ENCODE results near the gene TACC2.

The TACC2 gene

DNA sequence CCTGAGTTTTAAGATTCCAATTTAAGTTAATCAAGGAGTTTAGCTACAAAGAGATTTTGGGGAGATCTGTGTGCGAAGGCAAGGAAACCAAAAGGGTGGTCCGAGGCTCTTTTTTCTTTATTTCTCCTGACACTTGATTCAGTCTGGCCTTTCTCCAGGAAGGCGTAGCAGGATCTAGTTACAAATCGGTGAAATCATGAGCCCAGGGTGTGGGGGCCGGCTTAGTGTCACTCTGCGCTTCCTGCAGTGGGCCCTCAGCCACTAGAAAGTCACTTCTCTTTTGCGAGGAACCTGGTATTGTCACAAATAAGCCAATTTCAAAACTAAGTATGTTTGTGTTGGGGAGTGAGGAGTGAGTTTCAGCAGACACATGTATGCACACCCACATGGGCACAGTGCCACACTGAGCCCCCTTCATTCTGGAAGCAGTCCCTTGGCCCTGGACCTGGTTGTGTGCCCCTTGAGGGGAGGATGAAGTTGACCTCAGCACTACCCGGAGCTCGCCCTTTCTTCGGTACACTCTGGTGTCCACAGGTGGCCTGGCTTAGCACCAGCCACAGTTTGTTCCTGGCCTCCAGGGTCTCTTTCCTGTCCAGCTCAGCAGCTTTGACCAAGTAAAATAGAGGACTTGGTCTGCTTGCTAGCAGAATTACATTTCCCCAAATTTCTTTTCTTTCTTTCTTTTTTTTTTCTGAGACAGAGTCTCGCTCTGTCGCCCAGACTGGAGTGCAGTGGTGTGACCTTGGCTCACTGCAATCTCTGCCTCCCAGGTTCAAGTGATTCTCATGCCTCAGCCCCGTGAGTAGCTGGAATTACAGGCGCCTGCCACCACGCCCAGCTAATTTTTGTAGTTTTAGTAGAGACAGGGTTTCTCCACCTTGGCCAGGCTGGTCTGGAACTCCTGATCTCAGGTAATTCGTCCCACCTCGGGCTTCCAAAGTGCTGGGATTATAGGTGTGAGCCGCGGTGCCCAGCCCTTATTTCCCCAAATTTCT is 198.2 kb downstream of the TACC2 start:
- Histone ChIP-seq H3K9ac (no peak overlapping the region), H3K27ac (no peak overlapping the region), H3K4me1 (ENCODE audit: low read depth, poor library complexity, severe bottlenecking) (no peaks in the 10 kb centered on the region), H3K4me3 (IDR thresholded peaks at IDR 0.05; ENCODE audit: insufficient read depth, low read depth, low read length) (no peak overlapping the region), H3K4me2 (no peak overlapping the region), H4K20me1 (ENCODE audit: insufficient read depth) (no peaks in the 10 kb centered on the region), H3K27me3 (ENCODE audit: insufficient read depth, low read depth) (no peaks in the 10 kb centered on the region), H2AFZ (ENCODE audit: low read depth) (no peak overlapping the region), H3K36me3 (ENCODE audit: insufficient read depth) (no peaks in the 10 kb centered on the region), H3K79me2 (ENCODE audit: insufficient read depth, low read depth) (no peaks in the 10 kb centered on the region)
- no peak for TF ChIP-seq CTCF (conservative IDR thresholded peaks at IDR 0.05; ENCODE audit: low read depth, low read length)

DNA sequence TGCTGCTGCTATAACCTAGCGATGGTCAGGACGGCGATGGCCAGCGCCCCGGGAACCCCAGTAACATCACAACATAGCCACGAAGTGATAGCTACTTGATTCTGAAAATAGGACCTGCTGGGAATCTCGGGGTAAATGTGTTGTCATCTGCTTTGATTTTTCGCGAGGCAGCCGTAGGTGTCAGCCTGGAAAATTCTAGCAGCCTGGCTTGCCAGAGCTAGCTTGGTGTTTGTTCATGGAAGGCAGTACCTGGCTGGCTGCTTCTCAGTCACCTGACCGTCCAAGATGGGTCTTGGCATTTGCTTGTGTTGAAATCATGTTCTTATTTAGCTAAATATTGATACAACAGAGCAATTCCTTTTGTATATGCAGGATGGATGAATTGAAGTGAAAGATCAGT is 199.7 kb downstream of the TACC2 start:
- Histone ChIP-seq H3K27ac (no peak overlapping the region), H3K9ac (no peak overlapping the region), H3K79me2 (ENCODE audit: insufficient read depth, low read depth) (no peaks in the 10 kb centered on the region), H3K36me3 (ENCODE audit: insufficient read depth) (no peaks in the 10 kb centered on the region), H3K4me2 (no peak overlapping the region), H2AFZ (ENCODE audit: low read depth) (no peak overlapping the region), H3K27me3 (ENCODE audit: insufficient read depth, low read depth) (no peaks in the 10 kb centered on the region), H4K20me1 (ENCODE audit: insufficient read depth) (no peaks in the 10 kb centered on the region), H3K4me1 (ENCODE audit: low read depth, poor library complexity, severe bottlenecking) (no peaks in the 10 kb centered on the region), H3K4me3 (IDR thresholded peaks at IDR 0.05; ENCODE audit: insufficient read depth, low read depth, low read length) (no peak overlapping the region)
- no peak for TF ChIP-seq CTCF (conservative IDR thresholded peaks at IDR 0.05; ENCODE audit: low read depth, low read length)

DNA sequence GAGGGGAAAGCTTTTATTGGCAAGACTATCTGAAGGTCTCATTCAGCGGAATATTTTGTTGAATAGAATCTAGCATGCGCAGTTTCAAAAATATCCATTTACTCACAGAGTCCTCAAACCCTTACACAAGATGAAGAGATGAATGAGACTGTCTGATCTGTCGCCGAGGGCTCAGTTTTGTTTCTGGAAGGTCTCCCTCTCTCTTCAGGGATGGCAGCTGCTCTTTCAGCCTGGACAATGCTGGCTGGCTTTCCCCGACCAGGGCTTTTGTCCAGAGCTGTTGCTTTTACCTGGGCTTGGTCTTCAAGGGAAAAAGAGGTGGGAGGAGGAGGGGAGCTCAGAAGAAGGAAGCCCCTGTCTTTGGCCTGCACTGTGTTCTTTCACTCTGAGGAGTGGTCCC is 200.2 kb downstream of the TACC2 start:
- Histone ChIP-seq H4K20me1 (ENCODE audit: insufficient read depth) (no peaks in the 10 kb centered on the region), H3K4me3 (IDR thresholded peaks at IDR 0.05; ENCODE audit: insufficient read depth, low read depth, low read length) (no peak overlapping the region), H3K4me1 (ENCODE audit: low read depth, poor library complexity, severe bottlenecking) (no peaks in the 10 kb centered on the region), H3K9ac (no peak overlapping the region), H2AFZ (ENCODE audit: low read depth) (no peak overlapping the region), H3K36me3 (ENCODE audit: insufficient read depth) (no peaks in the 10 kb centered on the region), H3K4me2 (no peak overlapping the region), H3K27ac (no peak overlapping the region), H3K79me2 (ENCODE audit: insufficient read depth, low read depth) (no peaks in the 10 kb centered on the region), H3K27me3 (ENCODE audit: insufficient read depth, low read depth) (no peaks in the 10 kb centered on the region)
- TF ChIP-seq CTCF (conservative IDR thresholded peaks at IDR 0.05; ENCODE audit: low read depth, low read length) = no peak

GRCh38 chr10:122190176-122190943 is 201.4 kb downstream of the TACC2 start:
- Histone ChIP-seq H3K4me3 (IDR thresholded peaks at IDR 0.05; ENCODE audit: insufficient read depth, low read depth, low read length) (no peak overlapping the region), H3K4me1 (ENCODE audit: low read depth, poor library complexity, severe bottlenecking) (no peaks in the 10 kb centered on the region), H3K79me2 (ENCODE audit: insufficient read depth, low read depth) (no peaks in the 10 kb centered on the region), H3K4me2 (no peak overlapping the region), H3K27ac (no peak overlapping the region), H3K27me3 (ENCODE audit: insufficient read depth, low read depth) (no peaks in the 10 kb centered on the region), H4K20me1 (ENCODE audit: insufficient read depth) (no peaks in the 10 kb centered on the region), H3K9ac (no peak overlapping the region), H3K36me3 (ENCODE audit: insufficient read depth) (no peaks in the 10 kb centered on the region), H2AFZ (ENCODE audit: low read depth) (no peak overlapping the region)
- no peak for TF ChIP-seq CTCF (conservative IDR thresholded peaks at IDR 0.05; ENCODE audit: low read depth, low read length)
